Amniotic epithelial cell (primary cell): ENCODE results near the gene USP40.

Experiments
- DNase-seq: peaks from one replicate; pipeline ENCODE4 v3.0.0-alpha.2; 2010; ENCODE audit warnings: low read depth

USP40 gene

DNA sequence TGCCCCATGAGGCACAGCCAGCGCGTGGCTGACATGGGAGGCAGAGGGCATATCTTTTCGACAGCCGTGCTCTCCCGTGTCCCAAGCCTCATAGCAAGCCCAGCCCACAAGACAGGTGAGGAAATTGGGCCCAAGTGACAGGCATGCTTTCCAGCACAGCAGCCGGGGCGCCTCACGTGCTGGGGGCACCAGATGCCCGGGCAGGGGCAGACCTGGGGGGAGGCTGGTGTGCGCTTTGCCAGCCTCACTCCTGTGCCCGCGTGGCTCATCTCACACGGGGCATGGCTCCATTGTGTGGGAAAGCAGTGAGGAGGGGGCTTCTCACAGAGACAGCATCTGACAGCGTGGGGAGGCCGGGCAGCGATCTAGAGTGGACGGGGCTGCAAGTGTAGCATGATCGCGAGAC lies 93.2 kb downstream of the USP40 start:
- DNase-seq = no peak

DNA sequence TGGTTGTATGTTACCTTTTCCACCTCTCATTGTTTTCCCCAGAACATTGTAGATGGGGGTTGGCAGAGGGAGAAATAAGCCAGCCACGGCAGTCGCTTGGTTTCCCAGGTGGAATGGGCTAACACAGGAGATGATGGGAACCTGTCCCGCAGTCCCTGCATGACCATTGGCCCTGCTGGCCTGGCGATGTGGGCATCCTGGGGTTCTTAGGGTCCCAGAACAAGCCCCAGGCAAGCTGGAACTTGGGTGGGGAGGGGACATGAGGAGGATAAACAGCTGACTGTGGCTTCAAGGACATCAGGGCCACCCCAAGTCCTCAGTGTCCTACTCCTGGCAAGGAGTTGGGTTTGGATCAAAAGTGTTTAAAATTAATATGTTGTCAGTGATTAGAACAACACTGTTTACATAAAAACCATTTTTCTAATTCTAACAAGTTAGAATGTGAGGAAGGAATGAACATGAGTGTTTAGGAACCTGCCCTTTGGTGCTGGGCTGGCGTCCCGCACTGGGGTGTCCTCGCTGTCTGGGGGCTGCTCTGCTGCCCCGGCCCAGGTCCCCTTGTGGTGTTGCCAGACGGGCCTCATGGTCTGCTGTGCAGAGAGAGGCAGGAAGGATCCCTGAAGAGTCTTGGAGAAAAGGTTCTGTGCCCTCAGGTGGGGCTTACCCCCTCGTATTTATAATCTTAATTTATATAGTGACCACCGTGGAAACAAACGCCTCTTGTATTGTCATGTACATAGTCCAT lies 95.1 kb downstream of the USP40 start:
- no peak for DNase-seq

DNA sequence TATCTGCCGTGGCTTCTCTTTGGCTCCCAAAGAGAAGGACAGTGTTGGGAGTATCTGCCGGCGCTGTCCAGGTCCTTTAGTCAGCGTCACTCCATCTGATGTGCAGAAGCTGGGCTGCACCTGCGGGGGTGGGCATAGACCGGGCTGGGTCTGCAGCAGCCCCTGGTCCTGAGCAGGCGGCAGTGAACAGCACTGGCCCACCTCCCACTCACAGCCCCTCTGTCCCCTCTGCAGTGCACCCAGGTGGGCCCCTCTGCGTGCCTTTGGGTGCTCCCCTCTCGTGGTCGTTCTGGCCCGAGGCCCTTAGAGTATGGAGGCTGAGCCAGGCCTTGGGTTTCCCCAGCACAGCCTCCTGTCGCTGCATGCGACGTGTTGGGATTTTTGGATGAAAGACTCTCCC lies 95.7 kb downstream of the USP40 start:
- no peak for DNase-seq

DNA sequence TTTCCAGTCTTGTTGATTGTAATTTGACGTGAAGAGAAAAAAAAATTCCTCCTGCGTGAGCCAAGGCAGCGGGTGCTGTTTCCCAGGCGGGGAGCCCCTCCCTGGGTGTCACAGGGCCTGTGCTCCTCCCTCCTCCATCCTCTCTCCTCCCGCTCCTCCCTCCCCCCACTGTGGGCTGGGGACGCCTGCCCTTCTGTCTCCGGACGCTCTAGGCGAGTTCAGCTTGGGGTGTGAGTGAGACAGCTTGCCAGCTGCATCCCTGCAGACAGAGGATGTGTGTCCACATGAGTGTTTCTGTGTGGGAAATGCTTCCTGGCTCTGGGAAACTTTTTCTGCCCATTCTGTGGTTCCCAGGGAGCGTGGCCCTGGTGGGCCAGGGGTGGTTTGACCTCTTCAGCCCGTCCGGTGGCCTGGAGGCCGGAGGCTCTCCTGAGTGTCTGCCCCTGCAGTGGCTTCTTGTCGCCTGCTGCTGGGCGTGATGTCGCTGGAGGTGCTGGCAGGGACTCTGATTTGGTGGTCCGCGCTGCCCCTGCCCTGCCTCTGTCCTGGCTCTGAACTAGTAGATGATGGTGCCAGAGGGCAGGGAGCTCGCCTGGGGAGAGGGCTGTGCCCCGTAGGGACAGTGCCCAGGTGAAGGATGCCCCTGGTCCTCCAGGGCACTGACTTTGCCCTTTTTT lies 96.4 kb downstream of the USP40 start:
- no peak for DNase-seq

DNA sequence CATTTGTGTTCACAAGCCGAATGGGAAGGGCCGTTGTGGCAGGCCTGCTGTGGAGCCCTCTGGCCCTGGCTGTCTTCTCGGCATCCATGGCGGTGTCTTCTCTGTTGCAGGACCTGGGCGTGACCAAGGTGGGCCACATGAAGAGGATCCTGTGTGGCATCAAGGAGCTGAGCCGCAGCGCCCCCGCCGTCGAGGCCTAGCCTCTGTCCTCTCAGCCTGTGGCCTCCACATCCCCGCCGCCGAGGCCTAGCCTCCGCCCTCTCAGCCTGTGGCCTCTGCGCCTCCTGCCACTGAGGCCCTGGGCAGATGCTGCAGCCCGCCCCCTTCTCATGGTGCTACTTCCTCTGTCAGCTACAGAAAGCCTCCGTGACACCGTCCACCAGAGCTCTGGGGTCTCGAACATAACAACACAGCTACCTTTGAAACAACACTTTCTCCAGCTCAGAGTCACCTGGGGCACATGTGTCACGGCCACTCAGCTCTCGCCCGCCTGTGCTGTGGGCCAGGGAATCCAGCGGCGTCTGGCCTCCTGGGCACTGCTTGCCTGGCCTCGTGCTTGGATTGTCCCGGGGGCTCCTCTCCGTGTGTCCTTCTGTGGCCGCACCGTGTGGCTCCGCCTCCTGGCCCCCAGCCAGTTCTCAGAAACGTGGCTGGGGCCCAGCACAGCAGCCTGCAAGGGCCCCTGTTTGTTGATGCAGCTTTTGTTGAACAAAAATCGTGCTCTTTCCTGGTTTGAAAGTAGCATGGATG lies 97.1 kb downstream of the USP40 start:
- DNase-seq = no peak

DNA sequence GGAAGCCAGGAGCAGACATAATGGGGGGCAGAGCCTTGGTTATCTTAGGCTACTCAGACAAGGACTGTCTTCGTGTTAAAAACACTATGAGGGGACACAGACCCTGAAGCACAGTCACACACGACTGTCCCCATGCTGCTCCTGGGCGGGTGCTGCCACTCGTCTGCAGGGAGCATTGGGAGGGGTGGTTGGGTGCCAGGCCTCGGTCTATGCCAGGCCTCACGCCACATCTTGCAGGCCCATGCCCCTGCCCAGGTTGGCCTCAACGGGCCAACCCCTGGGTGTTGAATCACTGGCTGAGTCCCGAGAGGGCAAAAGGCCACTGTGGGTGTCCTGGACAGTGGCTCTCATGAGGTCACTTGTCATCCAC lies 97.9 kb downstream of the USP40 start:
- no peak for DNase-seq

DNA sequence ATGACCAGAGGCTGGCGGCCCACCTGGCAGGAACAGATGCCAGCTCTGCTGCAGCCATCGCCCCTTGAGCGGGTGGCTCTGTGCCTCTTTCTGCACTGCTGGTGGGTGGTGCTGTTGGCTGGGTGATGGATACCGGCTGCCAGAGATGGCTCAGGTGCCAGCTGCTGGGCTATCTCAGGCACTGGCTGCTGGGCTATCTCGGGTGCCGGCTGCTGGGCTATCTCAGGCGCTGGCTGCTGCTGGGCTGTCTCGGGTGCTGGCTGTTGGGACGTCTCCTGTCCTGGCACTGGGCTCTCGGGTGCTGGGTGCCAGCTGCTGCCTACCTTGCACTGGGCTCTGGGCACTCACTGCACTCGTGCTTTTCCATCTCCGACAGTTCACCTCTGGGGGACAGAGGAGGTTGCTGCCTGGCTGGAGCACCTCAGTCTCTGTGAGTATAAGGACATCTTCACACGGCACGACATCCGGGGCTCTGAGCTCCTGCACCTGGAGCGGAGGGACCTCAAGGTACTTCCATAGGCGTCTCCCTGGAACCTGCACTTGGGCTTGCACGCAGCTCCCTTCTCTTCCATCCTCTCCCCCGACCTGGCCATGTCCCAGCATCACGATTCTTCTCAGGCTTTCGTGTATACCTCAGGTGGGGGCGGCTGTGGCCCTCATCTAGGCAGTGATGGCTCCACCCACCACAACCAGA lies 98.4 kb downstream of the USP40 start:
- DNase-seq = no peak

DNA sequence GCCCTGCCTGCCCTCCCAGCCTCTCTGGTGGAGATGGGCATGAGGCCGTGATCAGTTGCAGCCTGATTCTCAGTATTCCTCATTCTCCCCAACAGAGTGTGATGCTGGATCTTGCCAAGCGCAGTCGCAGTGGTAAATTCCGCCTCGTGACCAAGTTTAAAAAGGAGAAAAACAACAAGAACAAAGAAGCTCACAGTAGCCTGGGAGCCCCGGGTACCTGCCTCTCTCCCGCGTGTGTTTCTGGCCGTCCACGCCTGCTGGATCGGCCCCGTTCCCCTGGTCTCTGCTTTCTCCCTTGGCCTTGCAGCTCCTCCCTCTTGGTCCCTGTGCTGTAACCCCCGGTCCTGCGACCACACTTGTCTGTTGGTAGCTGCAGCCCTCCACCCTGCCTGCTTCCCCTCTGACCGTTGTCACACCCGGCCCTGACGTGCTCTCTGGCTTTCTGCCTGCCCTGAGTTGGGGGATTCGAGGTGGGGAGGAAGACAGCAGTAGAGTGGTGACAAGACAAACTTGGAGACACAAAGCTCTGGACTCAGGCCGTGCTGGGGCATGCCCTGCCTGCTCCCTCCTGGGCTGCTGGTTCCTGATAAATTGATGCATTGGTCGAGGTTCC lies 99.5 kb downstream of the USP40 start:
- DNase-seq = no peak

DNA sequence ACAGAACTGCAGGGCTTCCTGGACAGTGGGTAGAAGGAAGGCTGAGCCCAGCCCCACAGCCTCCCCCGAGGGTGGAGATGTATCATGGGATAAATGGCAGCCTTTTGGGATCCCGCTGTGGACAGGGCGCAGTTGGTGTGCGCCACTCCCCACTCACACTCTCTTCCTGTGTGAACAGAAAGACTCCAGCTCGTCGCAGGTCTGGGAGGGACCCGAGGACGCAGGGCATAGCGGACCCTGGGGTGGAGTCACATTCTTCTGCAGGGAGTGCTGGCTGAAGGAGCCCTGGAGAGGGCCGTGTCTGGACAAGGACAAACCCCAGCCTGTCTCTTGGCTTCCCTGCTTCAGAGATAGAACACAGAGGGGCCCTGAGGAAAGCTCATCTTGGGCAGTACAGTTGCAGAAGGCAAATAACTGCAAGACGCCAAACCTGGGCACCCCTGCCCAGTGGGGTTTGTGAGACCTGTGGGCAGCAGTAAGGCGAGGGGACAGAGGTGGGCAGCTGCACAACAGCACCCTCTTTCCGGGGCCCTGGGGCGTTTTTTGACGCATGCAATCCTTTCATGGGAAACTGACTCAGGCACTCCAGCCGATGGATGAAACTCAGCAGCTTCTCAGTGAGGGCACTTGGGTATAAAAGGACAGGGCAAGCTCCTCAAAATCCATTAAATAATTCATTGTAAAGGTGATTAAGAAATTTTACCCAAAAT lies 101.9 kb downstream of the USP40 start:
- DNase-seq = no peak

DNA sequence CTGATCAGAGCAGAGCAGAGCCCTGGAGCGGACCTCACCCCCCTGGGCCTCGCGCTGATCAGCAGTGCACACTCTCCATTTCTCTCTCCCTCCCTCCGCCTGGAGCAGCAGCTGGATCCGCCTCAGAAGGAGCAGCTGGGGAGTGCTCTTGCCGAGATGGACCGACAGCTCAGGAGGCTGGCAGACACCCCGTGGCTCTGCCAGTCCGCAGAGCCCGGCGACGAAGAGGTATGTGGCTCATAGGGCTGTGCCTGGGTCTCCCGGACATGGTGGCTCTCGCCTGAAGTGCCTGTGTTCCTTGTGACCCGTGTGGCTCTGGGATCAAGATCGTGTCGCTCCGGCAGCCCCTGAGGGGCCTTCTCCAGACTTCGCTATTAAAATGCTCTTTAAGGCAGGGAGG lies 102.5 kb downstream of the USP40 start:
- DNase-seq = no peak

DNA sequence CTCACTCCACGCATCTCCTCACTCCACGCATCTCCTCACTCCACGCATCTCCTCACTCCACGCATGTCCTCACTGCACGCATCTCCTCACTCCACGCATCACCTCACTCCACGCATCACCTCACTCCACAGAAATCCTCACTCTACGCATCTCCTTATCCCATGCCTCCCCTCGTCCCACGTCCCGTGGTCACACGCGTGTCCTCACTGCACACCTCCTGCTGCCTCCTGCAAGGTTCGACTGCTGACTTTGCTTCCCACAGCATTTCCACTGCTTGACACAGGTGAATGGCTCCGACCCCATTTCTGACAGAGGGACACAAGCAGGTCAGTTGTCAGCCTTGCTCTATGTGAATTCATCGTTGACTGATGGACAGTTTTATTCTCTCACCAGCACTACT lies 103.0 kb downstream of the USP40 start:
- no peak for DNase-seq

DNA sequence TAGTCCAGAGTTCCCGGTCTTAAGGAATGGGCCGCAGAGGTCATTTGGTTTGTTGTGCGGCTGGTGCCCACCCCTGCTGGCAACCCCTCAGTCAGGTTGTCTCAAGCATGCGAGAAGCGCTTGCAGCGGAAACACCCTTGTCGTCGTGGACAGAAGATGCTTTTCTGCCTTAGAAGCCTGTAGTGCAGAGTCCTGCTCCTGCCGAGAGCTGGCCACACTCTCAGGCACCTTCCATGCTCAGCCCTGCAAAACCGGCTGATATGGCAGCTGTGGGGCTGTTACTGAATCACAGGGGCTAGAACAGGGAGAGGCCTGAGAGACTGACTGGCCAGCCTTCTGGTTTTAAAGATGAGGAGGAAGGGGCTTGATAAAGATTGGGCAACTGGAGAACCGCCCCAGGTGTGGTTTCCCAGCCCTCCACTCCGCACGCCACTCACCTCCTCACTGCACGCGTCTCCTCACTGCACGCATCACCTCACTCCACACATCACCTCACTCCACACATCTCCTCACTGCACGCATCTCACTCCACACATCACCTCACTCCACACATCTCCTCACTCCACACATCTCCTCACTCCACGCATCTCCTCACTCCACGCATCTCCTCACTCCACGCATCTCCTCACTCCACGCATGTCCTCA lies 103.6 kb downstream of the USP40 start:
- DNase-seq = no peak

DNA sequence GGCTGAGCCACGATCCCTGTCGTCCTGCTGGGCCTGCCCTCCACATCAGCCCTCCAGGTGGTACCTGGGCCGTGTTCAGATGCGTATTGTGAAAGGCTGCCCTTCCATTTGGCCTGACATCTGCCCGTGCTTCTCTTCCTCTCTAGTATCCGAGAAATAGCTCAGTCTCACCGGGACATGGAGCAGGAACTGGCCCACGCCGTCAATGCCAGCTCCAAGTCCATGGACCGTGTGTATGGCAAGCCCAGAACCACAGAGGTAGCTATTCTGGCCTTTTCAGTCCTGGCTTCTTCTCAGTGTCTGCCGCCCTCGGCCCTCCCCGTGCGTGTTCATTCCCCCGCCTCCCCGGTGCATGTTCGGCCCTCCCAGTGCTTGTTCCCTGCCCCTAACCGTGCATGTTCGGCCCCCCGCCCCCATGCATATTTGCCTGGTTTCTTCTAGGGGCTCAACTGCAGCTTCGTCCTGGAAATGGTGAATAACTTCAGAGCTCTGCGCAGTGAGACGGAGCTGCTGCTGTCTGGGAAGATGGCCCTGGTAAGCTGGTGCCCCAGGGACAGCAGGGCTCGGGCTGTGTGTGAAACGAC lies 104.3 kb downstream of the USP40 start:
- DNase-seq = no peak

DNA sequence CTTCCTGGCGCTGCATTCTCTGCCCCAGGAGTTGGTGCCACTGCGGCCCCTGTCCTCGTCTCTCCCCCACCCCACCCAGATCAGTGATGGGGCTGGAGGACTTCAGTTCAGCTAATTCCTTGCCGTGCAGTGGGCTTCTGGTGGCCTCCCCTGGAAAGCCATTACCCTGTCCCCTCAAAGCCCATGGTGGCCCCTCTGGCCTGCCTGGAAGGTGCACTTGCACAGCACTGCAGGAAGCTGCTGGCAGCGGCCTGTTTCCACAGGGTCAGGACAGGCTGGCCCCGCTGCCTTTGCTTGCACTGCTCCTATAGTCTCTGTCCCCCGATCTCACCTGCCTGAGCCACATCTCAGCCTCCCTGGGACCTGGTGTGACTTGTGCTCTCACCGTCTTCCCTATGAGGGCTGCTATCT lies 105.1 kb downstream of the USP40 start:
- no peak for DNase-seq

DNA sequence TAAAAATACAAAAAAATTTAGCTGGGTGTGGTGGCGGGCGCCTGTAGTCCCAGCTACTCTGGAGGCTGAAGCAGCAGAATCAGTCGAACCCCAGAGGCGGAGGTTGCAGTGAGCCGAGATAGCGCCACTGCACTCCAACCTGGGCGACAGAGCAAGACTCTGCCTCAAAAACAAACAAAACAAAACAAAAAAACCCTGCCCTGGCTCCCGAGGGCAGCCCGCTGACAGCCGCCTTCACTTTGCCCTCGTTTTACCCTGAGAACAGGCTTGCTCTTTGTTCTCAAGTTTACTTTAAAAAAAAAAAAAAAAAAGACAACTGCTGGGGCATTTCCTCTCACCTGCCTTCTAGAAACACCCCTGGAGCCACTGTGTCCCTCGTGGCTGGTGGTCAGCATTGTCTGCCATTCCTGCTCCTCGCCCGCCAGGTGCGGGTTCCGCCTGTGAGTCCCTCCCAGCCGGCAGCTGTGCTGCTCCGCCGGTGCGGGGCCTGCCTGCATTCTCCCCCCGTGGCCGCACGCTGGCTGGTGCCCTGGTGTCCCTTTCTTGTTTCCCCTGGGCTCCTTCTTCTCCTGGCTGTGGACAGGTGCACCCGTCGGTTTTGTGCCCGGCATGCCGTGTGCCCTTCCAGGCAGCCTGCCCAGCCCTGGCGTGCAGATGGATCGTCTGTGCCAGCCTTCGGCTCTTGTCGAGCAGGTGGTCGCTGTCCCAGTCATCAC lies 105.7 kb downstream of the USP40 start:
- DNase-seq = no peak

DNA sequence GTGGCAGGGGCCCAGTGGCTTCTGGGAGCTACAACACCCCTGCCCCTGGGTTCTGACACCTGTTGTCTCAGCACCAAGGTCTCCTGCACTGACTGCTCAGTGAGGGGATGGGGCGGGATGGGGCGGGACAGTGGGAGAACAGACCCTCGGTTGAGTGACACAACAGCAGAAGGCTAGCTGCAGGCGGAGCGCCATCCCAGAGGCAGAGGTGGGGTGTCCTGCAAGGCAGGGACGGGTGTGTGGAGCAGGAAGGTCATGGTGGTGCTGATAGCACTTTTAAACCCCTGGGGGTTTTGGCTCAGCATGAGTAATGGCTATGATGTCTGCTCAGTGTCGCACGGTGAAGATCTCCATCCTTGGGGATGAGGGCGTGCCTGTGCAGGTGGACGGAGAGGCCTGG lies 107.2 kb downstream of the USP40 start:
- no peak for DNase-seq

DNA sequence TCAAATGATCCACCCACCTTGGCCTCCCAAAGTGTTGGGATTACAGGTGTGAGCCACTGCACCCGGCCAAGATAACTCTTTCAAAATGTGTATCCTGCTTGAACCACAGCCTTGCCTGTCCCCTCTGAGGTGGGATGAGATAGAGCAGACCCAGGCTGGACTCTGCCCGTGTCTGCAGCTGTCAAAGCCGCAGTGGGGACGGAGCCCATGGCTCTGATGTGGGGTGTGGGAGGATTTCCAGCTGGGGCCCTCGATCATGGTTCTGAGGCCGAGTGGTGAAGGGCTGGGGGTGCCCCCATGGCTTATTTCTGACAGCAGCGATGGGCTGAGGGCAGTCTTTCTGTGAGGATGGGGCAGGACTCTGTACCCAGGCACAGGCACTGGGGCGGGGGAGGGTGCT lies 107.8 kb downstream of the USP40 start:
- no peak for DNase-seq

DNA sequence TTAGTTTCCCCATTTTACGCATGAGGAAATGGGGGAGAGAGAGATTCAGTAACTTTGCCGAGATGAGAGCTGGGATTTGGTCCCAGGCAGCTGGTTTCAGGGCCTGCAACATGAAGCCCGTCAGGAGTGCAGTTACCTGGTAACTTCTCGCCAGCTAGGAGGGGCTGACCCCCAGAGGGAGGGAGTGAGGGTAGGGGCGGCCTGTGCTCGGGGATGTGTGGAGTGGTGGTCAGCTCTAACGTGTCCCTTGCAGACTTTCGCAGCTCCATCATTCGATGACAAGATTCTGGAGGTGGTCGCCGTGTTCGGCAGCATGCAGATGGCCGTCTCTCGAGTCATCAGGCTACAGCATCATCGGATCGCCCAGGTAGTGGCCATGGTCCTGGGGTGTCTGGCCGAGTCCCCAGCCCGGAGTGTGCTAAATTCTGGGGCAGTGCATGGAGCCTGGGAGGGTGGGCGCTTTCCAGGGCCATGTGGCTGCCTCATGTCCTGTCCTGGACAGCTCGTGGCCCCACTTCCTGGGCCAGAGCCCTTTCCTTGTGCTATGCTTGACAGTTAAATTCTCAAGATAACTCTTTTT lies 108.5 kb downstream of the USP40 start:
- DNase-seq = no peak

DNA sequence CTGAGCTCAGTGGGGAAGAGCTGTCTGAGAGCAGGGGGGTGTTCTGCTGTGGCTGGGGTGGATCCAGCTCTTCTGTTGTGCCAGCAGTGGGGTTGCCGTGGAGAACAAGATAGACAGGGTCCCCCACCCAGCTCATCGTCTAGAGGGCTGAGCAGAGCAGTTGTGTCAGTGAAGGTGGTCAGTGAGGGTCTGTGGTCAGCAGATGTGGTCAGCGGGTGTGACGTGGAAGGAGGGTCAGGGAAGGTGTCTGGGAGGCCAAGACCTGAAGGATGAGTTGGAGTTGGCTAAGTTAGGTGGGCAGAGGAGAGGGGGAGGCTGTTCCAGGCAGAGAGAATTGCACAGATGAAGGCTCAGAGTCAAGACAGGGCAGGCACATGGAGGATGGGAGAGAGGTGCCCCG lies 109.2 kb downstream of the USP40 start:
- no peak for DNase-seq

DNA sequence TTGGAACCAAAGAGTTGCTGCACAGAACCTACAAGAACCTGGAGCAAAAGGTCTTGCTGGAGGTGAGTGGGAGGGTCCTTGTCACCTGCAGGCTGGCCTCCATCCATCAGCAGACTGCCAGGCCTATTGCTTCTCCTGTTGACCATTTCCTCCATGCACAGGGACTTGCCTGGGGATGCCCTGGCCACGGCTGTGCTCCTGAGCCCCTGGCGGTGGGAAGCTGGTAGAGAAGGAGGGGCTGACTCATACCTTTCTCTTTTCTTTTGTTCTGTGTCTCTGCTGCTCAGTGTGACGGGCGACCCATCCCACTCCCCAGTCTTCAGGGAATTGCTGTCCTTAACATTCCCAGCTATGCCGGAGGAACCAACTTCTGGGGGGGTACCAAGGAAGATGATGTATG lies 109.6 kb downstream of the USP40 start:
- no peak for DNase-seq
